AG04450 (cell line): ENCODE results near the gene CAMK4. TPM values are rescaled to one million over a fixed set of nuclear protein-coding genes. Genes with fewer than 3 reads are reported as not detected.

Source experiments
- CTCF ChIA-PET: fragments of 300-600, 350-600 bp; formaldehyde crosslinking; extraction: SDS; loops from one replicate; lab custom pipeline; 2022; ENCODE audit warnings: antibody characterized with exemption, inconsistent platforms; lab: Charles Lee
- POLR2A ChIA-PET: fragments of 350-600 bp; formaldehyde crosslinking; extraction: SDS; loops from one replicate; lab custom pipeline; 2021; ENCODE audit warnings: antibody characterized with exemption, inconsistent platforms; lab: Yijun Ruan, JAX
- DNase-seq: peaks from one replicate; pipeline ENCODE4 v3.0.0-alpha.2; 2011; ENCODE audit warnings: low read depth, low spot score
- H3K27ac ChIP-seq: one replicate; pipeline ENCODE4 v1.5.1; 2012; ENCODE audit warnings: low read depth, low read length, control low read depth
- H3K27me3 ChIP-seq: one replicate; pipeline ENCODE4 v1.6.0; 2012; ENCODE audit warnings: low read length; ENCODE audit not compliant: control insufficient read depth, insufficient read depth
- H3K4me3 ChIP-seq: 2 replicates; pipeline ENCODE4 v1.5.1; 2011; ENCODE audit warnings: mild to moderate bottlenecking, low read depth, low read length, control low read depth
- H3K9me3 ChIP-seq: 2 replicates; pipeline ENCODE4 v1.5.1; 2012; ENCODE audit warnings: low read length; ENCODE audit not compliant: control insufficient read depth, insufficient read depth
- polyA plus RNA-seq: library from polyadenylated mRNA; depleted of rRNA; stranded (reverse); fragments of >200 nt; gene quantifications from 2 replicates; pipeline ENCODE4 v1.2.3, GENCODE V29; 2011
- TF ChIP-seq, protein P1 (sequence below): IDR thresholded peaks from 2 replicates; pipeline ENCODE4 v1.5.1; 2011; ENCODE audit warnings: low read depth, low read length, control low read depth, inconsistent platforms

CAMK4 gene
- polyA plus RNA-seq, 1 experiment, result 3.2 TPM

DNA sequence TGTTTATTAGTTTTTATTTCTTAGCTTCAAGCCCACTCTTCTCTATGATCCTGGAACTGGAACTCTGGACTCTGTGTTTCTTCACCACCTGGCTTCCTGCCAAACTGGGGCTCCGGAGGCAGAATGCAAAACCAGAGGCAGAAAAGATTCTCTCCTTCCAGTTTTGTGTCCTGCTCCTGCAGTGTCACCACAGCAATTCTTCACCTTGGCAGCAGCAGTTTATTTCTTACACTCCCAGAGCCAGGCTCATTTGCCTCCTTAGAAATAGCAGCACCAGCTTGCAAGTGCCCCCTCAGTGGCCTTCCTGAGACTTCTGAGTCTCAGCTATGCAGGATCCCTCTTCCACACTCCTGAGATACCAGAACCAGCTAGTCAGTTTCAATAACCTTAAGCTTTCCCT lies 26.7 kb upstream of the CAMK4 start:
- Histone ChIP-seq H3K27ac (no peak overlapping the region), H3K27me3 (no peaks in the 10 kb centered on the region), H3K9me3 (no peaks in the 10 kb centered on the region), H3K4me3 (no peak overlapping the region)
- TF ChIP-seq, protein P1, sequence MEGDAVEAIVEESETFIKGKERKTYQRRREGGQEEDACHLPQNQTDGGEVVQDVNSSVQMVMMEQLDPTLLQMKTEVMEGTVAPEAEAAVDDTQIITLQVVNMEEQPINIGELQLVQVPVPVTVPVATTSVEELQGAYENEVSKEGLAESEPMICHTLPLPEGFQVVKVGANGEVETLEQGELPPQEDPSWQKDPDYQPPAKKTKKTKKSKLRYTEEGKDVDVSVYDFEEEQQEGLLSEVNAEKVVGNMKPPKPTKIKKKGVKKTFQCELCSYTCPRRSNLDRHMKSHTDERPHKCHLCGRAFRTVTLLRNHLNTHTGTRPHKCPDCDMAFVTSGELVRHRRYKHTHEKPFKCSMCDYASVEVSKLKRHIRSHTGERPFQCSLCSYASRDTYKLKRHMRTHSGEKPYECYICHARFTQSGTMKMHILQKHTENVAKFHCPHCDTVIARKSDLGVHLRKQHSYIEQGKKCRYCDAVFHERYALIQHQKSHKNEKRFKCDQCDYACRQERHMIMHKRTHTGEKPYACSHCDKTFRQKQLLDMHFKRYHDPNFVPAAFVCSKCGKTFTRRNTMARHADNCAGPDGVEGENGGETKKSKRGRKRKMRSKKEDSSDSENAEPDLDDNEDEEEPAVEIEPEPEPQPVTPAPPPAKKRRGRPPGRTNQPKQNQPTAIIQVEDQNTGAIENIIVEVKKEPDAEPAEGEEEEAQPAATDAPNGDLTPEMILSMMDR, result no peak
- DNase-seq, result no peak
- POLR2A ChIA-PET, result no interaction called here
- CTCF ChIA-PET, result interaction anchor here (0.8 kb wide), 1 partner anchor 81 kb away, joined by 3 read pairs; no protein-coding TSS in a partner anchor

DNA sequence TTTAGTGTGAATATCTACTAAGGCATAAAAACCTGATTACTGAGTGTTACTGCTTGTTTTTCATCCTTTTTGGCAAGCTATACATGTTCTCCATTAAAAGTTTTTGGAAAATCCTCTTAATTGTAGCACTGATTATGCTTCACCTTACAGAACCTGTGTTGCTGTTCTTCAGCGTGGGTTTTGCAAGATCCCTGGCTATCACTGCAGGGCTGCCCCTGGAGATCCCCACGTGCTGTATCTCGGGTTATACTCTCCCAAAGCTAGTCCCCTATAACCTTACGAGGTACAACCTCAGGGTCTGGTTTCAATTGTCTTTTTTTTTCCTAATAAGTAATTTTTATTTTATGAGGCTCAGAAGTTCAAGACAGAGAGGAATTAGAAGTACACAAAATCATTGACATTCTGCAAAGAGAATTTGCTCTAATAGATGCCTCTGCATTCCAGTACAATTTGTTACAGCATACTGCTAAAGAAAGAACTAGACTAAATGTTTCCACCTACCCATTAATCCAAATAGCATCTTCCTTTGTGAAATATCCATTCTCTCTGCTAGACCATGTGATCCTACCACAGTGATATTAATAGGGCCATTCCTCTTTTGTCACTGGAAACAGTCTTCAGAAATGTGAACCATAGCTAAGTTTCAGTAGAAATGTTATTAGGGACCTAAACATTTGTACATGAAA lies 25.8 kb upstream of the CAMK4 start:
- Histone ChIP-seq H3K27ac (no peak overlapping the region), H3K9me3 (no peaks in the 10 kb centered on the region), H3K27me3 (no peaks in the 10 kb centered on the region), H3K4me3 (no peak overlapping the region)
- TF ChIP-seq, protein P1, result no peak
- CTCF ChIA-PET, result no interaction called here
- no peak for DNase-seq
- POLR2A ChIA-PET, result no interaction called here

DNA sequence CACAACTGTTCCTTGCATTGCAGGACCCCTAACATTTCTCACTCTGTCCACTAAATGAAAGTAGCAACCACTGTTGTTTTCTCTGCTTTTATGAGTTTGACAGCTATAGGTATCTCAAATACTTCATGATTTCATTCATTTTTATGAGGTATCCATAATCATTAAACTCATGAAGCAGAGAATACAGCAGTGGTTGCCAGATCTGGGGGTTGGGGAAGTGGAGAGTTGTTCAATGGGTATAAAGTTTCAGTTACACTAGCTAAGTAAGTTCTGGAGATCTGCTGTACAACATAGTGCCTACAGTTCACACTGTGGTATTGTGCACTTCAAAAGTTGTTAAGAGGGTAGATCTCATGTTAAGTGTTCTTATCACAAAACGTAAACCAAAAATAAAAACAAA lies 23.4 kb upstream of the CAMK4 start:
- no peaks in the 10 kb centered on the region for H3K9me3 ChIP-seq
- H3K27me3 ChIP-seq, result no peaks in the 10 kb centered on the region
- DNase-seq, result no peak
- CTCF ChIA-PET, result interaction anchor here (1.5 kb wide), 1 partner anchor 39 kb away, joined by 3 read pairs; no protein-coding TSS in a partner anchor
- TF ChIP-seq, protein P1, result no peak
- POLR2A ChIA-PET, result no interaction called here
- no peak overlapping the region for H3K27ac ChIP-seq
- H3K4me3 ChIP-seq, result no peak overlapping the region

DNA sequence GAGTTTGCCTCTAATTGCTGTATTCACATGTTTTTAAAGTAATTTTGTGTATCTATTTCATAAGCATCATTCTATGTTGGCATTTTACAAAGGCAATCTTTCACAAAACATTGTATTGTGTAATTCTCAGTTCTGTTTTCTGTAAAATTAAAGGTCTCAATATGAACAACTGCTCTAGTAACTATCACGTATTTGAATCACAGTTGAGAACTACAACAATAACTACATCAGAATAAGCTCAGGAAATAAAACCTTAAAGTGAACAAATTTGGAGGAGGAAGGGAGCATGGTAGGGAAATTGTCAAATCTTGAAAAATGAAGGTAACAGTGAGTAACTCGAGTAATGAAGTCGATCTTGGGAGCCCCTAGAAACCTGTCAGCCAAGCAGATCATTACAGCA lies 22.5 kb upstream of the CAMK4 start:
- POLR2A ChIA-PET, result no interaction called here
- Histone ChIP-seq H3K27ac (no peak overlapping the region), H3K27me3 (no peaks in the 10 kb centered on the region), H3K4me3 (no peak overlapping the region), H3K9me3 (no peaks in the 10 kb centered on the region)
- CTCF ChIA-PET, result interaction anchor here (0.6 to 1.5 kb wide), 2 partner anchors 40 to 44 kb away, joined by 3 read pairs; no protein-coding TSS in a partner anchor
- no peak for DNase-seq
- TF ChIP-seq, protein P1, result no peak

DNA sequence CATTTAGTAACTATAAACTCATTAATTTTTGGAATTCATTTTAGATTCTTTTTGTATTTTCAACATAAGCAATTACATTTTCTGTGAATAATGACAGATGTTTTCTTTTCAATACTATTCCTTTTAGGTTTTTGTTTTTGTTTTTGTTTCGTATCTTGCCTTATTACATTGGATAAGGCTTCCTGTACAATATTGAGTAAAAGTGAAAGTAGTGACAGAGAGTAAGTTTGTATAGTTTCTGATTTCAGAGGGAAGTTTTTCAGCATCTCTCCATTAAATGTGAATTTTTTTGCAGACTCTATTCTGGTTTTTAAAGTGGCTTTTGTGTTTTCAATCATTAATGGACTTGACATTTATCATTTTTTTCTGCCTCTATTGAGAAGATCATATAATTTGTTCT lies 12.8 kb upstream of the CAMK4 start:
- POLR2A ChIA-PET, result no interaction called here
- Histone ChIP-seq H3K9me3 (no peaks in the 10 kb centered on the region), H3K27ac (no peak overlapping the region), H3K27me3 (no peaks in the 10 kb centered on the region), H3K4me3 (no peak overlapping the region)
- DNase-seq, result no peak
- TF ChIP-seq, protein P1, result no peak
- CTCF ChIA-PET, result no interaction called here
